AG08395 (cell line): ENCODE data around the gene WWC1.
"Not testable (repeated sequence)": the region's sequence is repeated elsewhere in the genome, so short reads cannot be mapped to it uniquely, and the experiment has no call there.

Source experiments
- DNase-seq: peaks from one replicate; pipeline ENCODE4 v3.0.0; 2012; ENCODE audit warnings: mixed read lengths, low spot score

The WWC1 gene

DNA sequence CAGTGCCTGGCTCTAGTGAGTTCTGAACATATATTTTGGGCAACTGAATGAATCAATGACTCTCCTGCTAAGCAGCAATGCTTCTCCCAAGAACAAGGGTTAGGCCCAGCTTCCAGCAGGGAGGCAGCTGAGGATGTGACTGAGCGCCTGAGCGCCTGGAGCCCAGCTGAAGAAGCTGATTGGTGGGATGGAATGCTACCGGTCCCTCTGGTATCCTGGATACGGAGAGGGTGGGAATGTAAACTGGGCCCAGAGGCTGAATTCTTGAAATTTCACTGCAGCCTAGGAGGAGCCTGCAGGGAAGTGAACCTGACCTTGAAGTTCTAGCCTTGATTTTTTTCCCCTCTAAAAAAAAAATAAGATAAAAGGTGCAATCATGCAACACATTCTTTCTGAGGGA lies 43.2 kb downstream of the WWC1 start:
- peak; percentile 83 for DNase-seq

DNA sequence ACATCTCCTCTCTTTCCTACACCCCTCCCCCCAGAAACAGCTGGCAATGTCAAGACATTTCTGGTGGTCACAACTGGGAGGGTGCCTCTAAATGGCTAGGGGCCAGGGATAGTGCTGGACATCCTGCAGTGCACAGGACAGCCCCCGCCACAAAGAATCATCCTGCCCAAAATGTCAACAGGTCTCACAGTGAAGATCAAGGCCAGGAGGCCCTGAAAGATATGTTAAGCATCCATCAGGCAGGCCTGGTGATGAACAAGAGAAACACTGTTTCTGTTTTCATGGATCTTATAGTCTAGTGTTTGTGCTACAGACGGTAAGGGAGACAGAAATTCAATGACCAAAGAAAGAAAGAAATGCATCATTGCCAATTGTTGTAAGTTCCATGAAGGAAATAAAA lies 45.9 kb downstream of the WWC1 start:
- no peak for DNase-seq

DNA sequence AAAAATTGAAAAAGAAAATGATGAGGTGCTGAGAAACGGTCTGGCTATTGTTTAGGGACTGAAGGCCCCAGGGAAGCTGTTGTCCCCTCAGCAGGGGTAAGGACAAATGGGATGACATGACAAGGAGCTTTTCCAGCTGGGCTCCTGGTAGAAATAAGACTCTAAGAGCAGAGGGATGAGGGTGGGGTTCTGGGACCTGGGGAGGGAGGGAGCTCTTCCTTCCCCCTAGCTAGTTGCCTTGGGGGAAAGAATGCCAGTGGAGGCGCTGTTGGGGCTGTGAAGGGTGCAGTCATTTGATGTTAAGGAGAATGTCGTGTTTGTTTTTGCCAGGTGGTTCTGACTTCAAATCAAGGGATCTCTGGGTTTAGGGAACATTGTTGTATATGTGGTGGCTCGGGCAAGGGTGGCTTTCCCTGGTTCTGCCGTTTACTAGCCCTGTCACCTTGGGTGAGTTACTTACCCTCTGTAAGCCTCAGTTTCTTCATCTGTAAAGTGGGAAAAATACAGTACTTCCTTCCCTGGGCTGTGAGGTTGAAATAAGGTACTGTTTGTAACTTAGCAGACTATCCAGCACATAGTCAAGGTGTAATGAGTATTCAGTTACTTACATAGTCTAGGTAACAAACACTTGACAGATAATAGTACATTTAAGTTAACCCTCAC lies 47.8 kb downstream of the WWC1 start:
- no peak for DNase-seq

DNA sequence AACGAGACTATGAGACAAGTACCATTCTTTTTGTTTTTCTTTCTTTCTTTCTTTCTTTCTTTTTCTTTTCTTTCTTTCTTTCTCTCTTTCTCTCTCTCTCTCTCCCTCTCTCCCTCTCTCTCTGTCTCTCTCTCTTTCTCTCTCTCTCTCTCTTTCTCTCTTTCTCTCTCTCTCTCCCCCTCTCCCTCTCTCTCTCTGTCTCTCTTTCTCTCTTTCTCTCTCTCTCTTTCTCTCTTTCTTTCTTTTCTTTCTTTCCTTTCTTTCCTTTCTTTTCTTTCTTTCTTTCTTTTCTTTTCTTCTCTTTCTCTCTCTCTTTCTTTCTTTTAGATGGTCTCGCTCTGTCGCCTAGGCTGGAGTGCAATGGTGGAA lies 48.3 kb downstream of the WWC1 start:
- not testable (repeated sequence) for DNase-seq

DNA sequence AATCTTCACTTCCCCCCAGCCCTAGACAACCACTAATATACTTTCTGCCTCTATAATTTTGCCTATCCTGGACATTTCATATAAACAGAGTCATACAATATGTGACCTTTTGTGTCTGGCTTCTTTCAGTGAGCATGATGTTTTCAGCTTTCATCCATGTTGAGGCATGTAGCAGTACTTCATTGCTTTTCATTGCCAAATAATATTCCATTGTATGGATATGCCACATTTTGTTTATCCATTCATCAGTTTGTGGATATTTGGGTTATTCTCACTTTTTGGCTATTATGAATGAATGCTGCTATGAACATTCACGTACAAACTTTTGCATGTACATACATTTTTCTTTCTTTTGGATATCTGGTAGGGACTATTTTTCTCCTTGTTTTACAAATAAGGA lies 49.0 kb downstream of the WWC1 start:
- no peak for DNase-seq

DNA sequence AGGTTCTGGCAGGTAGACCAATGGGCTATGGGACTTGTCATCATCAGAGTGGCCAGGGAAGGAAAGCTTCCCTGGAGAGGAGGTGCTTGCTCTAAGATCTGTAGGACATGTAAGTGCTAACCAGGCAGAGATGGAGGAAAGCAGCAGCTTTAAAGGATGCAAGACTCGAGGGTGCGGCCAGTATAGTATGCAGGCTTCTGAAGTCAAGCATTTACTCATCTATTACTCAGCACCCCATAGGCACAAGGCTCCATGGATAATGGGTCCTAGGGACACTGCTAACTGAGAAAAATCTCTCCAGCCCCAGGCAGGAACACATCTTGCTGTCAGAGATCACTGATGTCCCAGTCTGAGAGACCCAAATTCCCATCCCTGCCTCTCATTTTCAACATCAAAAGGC lies 49.7 kb downstream of the WWC1 start:
- DNase-seq: no peak

DNA sequence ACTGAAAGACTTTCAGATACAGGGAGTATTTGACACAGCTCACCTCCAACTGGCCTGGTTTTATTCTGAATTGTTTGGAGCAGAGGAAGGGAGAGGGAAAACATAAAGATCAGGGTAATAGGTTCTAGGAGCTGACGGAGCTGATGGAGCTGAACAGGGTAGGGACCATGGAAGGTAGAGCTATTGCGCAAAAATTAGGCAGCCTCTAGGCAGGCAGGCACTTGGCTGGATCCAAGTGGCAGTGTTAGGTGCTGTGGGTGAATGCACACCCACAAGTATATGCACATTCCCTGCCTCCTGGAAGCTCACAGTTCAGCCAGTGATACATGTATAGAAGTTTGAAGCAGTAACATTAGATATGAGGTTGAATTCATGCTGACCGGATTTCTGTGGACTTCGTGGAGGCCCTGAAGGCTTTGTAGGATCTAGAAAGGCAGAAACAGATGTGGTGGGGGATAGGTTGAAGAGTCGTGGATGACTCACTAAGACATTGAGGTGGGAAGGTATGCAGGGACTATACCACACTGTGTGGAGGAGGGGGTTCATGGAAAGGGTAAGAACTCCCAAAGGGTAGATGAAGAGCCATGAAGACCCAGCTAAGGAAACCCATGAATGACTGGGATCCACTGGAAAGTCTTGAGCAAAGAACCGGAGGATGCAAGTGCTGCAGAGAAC lies 50.8 kb downstream of the WWC1 start:
- DNase-seq: no peak

DNA sequence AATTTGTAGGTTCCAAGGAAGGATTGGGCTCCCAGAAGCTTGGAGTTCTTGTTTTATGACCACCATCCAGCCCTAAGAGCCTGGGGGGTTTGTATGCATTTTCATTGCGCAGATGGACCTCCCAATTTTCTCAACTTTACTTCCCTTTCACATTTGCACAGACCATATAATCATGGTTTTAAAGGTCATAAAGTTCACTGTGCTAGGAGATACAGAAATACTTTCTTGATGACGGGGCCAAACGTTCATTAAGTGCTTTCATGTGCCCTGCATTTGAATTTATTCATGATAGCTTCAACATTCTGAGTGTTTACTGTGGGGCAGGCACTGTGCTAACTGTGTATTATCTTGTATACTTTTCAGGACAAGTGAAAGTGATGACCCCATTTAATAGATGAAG lies 51.5 kb downstream of the WWC1 start:
- DNase-seq: no peak

DNA sequence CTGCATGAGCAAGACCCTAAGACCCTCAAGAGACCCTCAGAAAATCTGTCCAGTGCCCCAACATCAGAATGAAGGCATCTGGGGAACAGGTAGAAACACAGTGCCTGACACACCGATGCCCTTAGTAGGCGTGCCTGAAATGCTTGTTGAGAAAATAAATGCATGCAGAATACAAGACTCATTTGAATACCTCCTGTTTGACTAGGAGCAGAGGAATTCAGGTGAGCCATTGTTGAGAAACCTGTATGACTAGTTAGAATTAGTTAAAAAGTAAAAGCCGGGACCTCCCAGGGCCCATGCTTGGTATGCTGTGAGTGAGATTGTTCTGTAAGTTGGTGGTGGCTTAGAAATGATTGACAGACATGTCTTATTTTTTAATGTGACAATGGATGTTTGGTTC lies 55.0 kb downstream of the WWC1 start:
- DNase-seq: no peak

DNA sequence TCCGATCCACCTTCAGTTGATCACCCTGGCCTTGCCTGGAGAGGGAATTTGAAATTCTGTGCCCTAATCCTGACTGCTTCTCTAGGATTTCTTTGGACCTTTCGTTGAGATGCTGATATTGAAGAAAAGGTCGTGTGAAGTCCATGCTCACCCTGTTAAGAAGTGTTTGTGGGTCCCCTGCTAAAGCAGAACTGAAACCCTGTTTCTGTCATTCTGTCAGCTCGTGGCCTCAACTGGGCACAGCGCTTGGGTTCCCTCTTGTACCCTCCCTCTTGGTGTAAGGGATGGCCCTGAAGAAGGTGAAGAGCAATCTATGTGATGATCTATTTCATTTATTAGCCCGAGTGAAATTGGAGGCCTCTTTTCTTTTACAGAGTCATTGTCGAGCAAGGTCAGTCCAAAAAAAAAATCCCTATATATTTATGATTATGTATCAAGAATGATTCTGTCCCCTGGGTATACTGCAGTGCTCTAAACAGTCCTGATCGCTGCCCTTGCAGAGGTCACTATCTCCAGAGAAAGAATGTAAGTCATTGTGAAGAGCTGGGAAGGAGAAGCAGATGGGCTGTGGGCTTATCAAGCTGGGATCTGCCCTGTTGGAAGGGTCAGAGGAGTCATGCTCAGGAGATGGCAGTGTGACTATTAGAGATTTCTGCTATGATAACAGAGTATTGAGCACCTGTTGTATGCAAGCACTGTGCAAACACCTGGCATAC lies 56.1 kb downstream of the WWC1 start:
- DNase-seq: no peak

DNA sequence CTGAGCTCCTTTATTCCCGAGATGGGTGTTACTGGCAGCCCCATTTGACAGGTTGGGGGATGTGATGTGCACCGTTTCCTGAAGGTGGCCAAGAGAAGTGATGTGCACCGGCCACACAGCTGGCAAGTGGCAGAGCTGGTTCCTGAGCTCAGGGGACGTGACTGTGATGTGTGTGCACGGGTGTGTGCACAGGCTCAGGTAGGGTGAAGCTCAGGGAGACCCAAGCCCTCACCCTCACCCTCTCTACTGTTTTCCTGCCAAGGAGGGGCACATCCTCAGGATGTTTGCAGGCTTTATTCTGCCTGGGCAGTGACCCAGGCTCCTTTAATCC lies 56.6 kb downstream of the WWC1 start:
- DNase-seq: no peak

DNA sequence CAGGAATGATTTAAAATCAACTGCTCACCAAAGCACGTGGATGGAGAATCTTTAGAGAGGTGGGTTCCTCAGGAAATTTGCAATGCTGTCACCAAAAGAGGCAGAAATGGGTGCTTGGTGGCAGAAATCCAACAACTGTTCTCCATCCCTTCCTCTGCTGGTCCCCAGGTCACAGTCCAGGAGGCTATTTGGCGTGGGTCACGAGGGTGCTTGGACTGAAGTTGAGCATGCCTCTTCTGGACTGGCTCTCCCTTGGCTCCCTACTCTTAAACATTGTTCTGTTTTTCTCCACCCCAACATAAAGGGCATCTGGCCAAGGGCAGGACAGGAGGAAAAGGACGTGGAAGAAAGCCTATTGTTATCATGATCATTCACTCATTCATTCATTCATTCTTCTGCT lies 58.9 kb downstream of the WWC1 start:
- no peak for DNase-seq

DNA sequence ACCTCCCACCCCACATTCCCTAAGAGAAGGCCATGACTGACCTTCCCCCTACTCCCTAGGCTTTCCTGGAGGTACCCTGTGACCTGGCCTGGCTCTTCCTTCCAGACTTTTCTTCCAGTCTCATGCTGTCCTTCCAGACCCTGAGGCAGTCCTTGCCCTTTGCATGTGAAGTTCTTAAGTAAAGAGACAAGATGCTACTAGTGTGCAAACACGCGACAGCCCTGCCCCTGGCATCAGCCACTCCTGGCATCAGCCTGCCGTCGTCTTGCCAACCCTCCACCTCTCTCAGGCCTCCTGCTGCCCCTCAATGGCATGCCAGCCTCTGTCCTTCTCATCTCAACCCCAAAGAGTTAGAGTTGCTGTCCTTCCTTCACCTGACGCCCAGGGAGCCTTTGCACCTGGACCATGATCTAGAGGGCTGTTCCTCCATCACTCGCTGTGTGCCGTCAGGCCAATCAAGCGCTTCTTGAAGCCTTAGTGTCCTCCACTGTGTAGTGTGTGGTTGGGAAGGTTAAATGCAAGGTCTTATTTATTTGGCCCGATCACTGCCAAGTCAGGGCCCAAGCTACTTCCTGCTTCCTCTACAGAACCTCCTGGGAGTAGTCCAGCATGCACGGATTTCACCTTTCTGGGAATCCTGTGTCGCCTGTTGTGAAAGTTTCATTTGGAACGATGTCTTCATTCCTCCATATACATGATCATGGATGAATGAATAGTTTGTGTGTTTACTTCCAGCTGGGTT lies 61.9 kb downstream of the WWC1 start:
- no peak for DNase-seq

DNA sequence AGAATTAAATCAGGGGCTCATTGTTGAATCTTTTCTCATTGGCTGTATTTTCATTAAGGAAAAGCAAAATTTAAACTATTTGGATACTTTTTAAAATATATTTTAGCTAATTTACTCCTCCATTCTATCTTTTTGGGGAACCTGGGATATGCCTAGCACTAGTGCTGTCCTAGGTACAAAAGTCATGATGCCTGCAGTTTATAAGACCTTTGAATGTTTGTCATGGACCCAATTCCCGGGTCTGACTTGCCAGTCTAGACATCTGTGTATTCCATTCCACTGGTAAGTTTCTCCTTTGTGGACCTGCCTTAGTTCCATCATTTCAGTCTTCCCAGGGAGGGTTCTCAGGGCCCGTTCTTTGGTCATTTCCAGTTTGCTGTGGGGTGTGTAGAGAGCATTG lies 63.0 kb downstream of the WWC1 start:
- DNase-seq: no peak

DNA sequence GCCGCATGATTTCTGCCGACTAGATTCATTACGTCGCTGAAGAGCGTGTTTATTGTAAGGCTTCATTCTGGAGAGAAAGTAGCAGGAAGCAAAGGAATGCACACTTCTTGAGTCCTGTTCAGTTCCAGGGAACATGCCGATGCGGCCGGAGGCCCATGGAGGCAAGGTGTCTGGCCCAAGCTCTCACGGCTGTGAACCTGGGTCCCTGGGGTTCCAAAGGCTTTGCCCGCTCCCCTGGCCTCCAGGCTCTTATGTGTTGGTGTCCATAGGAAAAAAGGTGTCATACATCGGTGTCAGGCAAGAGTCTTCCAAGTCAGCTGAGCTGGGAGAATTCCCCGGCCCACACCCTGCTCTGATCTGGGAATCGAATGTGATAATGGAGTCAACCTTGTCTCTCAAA lies 64.7 kb downstream of the WWC1 start:
- DNase-seq: no peak

DNA sequence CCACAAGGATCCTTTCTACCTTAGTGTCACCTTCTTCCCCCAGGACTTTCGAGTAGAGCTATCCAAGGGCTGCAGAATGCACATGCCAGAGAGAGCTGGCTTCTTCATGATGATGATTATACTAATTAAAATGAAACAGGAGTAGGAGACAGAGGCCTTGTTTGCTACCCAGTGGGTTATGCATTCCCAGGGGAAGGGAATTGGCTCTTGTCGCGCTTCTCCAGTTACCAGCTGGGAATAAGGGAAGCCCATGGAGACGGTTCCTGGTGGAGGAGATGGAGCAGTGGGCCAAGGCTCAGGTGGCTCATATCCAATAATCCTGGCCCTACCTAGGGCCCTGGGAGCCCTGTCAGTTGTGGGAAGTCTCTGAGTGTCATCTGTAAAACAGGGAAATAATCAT lies 65.1 kb downstream of the WWC1 start:
- DNase-seq: no peak

DNA sequence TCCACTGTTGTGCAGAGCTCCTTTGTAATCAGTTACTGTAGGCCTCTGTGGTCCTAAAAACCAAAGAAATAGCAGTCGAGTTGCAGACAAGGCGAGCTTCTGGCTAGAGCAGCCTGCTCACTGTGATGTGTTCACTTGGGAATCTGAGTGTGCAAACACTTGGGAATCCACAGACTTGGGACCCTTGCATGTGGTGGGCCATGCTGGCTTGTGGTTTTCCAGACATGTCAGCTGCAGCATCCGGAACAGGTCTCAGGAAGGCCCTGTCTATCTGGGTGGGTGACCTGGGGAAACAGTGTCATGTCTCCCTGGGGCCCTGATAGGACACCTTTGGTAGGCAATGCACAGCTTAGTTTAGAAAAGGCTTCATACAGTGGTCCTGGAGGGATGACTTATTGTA lies 66.4 kb downstream of the WWC1 start:
- DNase-seq: no peak

DNA sequence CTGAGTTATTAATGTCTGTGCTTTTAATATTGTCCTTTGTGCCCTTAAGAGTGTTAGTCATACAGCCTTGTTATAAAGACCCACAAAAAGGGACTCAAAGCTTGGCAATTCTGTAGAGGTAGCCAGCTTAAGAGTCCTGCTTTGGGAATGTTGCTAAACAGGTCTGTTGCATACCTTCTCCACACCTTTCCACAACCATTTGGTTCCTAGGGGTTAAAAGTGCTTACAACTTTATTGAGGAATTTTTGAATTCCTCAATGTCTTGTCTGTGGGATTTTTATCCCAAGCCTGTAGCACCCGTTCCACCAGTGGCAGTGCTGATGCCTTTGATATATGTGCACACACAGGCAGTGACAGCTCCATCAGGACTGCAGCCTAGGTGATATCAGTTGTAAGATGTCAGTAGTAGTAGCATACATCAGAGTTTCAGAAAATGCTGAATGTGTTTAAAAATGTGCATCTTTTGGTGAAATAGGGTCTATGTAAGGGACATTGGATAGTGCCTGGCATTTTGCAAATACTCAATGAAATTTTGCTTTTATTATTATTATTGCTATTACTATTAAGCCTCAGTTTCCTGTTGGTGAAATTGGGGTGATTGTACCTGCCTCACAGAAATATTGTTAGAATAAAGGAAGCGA lies 68.5 kb downstream of the WWC1 start:
- DNase-seq: no peak

DNA sequence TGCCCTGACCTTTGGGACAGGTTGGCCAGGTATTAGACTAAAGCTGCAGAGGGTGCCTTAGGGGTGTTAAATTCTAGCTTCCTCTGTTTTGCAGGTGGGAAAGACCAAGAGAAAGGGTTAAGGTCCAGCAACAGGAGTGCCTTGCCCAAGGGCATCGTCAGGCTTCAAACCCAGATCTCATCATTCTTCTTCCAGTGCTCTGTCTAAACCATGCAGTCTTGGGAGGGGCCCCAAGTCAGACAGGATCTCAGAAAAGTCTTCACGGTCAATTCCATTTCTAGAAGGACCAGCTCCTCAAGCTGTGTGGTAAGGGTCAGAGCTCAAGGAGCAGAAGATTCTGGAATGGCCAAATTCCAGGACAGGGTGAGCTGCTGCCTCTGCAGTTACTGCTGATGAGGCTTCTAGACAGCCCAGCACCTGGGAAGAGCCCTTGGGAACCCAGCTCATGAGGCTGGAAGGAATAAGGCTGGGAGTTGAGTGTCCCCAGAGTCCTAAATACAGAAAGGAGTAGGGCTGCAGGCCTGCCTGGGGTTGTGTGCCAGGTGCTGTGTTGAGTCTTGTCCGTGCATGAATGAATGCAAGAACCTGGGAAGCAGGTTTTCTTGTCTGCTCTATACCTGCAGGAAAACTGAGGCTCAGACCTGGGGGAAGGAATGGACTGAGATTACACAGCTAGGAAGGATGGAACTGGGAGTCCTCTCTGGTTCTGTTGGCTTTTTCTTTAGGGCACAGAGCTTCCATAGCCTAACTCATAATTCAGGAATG lies 69.3 kb downstream of the WWC1 start:
- no peak for DNase-seq

DNA sequence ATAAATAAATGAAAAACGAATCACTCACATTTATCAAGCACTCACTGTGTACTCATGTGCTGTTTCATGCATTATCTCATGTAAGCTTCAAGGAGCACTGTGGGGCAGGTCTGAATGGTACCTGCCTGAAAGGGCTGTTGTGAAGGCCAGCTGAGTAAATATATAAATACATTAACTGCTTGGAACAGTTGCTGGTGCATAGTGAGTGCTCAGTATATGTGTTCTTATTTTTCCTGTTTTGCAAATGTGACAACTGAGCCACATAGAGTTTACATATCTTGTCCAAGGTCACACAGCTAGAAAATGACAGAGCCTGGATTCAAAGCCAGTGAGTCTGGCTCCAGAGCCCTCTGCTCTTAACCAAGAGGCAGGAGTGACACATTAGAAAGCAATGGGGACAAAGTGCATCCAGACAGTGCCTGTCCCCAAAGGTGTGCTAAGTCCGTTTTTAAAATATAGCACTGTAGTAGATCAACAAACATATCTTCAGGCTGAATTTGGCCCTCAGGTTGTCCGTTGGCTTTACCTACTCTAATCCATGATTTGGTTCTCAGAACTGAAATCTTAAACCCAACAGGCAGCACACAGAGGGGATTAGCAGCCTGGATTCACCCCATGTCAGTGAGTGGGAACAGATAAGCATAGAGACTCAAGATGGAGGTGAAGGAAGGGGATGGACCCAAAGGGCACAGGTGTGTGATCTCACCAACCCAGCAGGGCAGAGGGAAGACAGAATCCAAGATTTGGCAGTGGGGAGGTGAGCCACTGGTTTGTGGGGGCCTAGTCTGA lies 70.8 kb downstream of the WWC1 start:
- no peak for DNase-seq

DNA sequence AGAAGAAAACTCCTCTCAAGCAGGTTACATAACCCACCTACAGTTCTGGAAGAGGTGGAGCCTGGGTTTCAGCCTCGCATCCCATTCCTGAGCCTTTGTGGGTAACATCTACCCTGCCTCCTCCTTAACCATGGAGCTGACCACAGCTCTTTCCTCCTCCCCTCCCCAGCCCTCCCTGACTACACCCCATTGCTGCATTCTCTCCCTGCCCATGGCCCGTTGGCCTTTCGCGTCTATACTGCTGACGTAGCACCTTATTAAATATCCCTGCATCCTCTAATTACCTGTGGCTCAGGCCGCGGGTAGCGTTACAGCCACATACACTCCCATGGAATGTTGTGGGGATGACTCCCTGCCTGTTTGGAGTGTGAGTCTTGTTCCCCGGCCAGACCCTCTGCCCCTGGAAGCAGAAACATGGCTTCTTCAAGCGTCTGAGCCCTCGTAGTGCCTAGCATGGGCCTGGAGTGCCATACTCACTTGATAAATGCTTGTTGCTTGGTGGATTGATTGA lies 72.8 kb downstream of the WWC1 start:
- no peak for DNase-seq
